ENCODE data around the gene SNAI3.
"Not testable (repeated sequence)": the region's sequence is repeated elsewhere in the genome, so short reads cannot be mapped to it uniquely, and the experiment has no call there.

The SNAI3 gene

DNA sequence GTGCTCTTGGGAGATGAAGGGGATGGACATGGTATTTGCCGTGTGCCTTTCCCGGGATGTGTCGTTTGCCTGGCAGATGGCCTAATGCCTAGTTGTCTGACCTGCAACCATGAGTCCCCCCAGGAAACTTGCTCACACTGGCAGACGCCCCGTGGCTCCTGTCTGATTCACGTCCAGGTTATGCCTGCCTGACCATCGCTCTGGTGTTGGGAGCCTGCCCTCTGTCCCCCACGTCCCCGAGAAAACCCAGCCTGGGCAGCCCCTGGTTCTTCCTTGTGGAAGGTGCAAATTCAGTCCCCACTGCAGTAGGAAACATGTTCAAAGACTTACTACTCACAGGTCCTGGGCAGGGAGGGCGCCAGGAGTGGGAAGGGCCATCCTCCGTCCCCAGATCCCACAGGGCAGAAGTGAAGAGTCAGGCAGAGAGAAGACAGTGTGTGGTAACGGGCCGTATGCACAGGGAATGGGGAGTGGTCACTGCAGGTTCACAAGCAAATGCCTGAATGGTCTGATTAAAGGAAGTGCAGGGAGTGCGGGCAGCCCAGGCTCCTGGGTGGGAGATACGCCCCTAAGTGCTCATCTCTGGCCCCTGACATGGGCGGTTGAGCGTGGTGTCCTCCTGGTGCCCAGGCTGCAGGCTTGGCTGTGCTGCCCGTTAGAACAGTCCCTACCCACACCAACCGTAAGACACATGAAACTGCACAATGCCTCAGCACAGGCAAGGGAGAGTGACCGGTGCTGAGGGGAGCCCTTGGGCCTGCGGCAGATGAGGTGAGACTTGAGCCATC, 4.2 kb upstream of the SNAI3 start:
- no peak for DNase-seq

DNA sequence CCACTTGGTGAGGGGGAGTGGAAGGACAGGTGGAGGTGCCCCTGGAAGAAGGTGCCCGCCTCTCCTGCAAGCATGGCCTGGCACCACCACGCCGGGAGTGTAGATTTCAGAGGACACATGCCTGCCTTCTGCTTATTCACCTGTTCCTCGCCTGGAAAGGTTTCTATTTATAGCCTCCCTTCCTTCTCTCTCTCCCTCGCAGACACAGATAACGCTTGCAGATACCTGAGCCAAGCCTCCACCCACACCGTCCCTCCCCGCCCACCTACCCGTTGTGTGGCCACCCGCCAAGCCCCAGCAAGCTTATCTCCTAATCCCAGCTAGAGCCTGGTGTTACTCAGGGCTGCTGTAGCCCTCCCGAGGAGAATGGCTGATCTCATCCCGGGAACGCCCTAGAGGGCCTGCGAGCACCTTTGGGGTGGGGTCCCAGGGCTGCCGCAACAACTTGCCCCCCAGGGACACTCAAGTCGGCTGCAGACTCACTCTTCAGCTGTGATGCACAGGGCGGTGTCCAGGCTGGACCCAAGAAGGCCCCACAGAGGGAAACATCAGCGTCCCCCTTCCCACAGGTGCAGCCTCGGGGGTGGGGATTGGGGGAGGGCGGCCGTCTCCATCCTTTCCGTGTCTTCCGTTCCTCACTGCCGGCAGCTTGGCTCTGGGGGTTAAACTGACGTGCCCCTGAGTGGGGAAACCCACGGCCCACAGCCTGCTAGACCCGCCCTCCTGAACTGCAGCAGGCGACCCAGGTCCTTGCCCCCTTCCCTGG, 1.9 kb upstream of the SNAI3 start:
- no peak for DNase-seq

DNA sequence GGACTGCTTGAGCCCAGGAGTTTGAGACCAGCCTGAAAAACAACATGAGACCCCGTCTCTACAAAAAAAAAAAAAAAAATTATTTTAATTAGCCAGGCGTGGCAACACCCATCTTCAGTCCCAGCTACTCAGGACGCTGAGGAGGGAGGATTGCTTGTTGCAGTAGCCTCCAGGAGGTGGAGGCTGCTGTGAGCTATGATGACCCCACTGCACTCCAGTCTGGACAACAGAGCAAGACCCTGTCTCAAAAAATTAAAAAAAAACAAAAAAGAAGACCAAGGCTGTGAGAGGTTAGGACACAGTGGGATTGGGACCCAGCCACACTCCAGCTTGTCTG, 1.3 kb upstream of the SNAI3 start:
- no peak for DNase-seq

DNA sequence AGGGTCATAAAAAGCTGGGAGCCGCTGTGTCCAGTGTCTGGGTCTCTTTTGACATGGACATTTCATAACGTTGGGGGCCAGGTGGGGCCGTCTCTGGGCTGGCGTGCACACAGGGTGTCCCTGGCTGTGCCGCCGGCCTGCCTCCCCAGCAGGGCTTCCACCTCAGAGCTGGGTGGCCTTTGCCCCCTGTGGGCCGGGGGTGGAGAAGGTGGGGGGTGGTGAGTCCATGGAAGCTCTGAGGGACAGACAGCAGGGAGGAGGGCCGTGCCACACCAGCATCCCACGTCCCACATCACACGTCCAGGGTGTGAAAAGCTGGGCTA, 908 bp upstream of the SNAI3 start:
- DNase-seq, result no peak

DNA sequence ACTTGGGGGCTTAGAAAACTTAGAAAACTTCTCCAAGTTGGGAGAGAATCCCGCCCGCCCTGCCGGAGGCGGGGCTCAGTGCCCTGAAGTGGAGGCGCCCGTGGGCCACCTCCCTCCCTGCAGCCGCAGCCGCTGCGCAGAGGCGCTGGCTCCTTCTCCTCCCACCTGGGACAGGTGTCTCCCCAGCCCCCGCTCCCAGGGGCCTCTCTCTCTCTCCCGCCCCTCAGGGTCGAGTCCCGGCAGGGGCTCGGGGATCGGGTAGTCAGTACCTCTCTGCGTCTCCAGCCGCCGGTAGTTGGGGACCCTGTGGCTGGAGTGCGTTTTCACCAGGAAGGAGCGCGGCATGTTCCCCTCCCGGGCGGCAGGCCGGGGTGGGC, 257 bp downstream of the SNAI3 start:
- no peak for DNase-seq

DNA sequence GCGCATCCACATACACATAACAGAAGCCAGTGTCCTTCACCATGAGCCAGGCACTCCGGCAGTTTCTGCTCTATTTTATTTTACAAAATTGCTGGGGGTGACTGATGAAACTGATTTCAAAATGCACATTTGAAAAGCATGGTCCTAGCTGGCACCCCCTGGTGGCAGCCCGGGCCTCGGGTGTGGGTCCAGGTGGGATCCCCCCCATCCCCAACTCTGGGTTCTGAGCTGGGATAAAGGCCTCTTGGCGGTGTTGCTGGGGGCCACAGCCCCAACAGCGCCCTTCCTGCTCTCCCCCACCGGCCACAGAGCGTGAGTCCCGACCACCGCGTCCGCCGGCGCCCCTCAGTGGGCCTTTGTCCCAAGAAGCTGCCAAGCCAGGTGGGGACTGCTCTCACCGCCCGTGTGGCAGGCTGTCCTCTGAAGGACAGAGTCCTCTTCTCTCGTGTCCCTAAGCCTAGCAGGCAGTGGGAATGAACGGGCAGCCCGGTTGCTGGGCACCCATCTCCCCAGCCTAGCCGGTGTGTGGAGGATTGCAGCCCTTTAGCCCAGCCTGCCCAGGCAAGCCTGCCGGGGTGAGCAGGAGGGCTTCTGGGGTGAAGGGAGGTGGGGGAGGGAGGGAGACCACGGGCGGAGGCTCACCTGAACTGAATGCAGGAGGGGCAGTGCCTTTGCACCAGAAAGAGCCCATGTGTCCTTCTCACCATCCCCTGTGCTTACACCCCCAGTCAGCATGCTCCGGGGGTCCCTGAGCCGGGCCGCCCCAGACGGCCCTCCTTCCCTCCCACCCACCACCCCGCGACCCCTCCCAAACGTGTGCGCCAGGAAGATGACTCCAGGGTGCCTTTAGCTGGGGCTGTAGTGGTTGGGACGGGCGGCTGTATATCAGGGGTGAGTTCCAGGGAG, 898 bp downstream of the SNAI3 start:
- DNase-seq, result no peak

DNA sequence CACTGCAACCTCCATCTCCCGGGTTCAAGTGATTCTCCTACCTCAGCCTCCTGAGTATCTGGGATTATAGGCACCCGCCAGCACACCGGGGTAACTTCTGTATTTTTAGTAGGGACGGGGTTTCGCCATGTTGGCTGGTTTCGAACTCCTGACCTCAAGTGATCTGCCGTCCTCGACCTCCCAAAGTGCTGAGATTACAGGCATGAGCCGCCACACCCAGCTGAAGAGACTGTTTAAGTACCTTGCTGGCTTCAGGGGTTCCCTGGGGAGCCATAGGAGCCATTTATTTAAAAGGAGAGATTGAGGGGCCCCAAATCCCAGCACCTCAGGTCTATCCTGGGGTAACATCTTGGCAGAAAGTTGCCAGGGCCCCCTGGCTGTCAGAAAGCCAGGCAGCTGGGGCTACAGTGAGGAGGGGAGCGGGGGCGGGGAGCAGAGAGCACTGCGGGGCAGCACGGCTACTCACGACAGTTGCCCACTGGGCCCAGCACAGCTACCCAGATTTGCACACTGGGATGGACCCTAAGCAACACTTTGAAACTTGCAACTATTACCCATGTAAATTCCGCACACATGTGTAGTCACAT, 1.6 kb downstream of the SNAI3 start:
- DNase-seq, result no peak

DNA sequence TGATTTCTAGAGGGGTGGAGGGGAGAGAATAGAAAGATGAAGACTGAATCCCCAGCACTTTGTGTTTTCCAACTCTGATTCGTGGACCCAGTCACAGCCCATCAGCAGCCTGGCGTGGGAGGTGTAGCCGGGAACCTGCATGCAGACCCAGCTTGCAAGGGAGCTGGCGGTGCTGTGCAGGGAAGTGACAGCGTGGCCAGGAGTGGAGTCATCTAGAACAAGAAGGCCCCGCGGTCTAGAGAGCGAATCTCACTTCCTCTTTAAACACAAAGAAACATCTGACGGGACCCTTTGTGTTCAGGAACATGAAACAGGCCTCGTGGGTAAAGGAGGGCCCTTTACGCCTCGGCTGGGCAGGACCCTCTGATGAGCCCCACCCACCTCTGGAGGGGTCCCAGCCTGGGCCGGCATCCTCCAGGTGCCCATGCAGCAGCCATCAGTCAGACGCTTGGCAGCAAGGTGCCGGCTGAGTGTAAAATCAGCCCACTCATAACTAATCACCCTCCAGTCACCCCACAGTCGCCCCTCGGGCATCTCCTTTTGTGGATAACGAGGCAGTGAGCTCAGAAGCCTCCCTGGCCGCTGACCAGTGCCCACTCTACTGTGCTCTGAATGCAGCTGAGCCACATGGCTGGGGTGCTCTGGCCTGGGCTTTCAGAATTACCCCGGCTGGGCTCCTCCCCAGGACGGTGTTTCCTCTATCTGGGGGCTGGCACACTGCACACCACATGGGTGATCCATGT, 4.4 kb downstream of the SNAI3 start:
- DNase-seq, result no peak

DNA sequence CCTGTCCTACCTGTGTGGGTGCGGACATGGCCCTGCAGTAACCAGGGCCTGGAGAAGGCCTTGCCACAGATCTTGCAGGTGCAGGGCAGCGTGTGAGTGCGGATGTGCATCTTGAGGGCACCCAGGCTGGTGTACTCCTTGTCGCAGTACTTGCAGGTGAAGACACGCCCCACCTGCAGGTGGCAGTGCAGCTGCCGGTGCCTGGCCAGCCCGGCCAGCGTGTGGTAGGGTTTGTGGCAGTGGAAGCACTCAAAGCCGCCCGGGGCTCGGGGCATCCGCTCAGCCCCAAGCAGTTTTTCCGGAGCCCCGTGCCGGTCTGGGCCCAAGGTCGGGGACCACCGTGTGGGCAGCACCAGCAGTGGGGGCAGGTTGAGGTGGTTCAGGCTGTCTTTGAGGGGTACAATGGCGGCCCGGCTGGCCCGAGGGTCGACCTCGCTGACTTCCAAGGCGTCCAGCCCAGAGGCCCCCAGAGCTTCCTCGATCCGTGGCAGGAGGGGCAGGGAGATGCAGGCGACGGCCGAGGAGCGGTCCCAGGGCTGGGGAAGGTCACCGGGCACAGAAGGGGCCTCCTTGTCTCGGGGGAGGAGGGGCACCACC, 5.1 kb downstream of the SNAI3 start:
- no peak for DNase-seq

DNA sequence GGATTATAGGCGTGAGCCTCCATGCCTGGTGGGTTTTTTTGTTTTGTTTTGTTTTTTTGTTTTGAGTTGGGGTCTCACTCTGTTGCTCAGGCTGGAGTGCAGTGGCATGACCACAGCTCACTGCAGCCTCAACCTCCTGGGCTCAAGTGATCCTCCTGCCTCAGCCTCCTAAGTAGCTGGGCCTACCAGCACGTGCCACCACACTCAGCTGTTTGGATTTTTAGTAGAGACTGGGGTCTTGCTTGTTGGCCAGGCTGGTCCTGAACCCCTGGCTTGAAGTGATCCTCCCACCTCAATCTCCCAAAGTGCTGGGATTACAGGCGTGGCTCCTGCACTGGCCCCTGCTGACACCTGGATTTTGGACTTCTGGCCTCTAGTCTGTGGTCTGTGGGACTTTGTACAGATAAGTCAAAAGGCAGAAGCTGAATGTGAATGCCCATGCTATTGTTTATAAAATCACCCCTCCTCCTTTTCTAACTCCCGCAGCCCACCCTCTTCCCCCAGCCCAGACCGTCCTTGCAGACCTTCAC, 5.7 kb downstream of the SNAI3 start:
- DNase-seq, result no peak

DNA sequence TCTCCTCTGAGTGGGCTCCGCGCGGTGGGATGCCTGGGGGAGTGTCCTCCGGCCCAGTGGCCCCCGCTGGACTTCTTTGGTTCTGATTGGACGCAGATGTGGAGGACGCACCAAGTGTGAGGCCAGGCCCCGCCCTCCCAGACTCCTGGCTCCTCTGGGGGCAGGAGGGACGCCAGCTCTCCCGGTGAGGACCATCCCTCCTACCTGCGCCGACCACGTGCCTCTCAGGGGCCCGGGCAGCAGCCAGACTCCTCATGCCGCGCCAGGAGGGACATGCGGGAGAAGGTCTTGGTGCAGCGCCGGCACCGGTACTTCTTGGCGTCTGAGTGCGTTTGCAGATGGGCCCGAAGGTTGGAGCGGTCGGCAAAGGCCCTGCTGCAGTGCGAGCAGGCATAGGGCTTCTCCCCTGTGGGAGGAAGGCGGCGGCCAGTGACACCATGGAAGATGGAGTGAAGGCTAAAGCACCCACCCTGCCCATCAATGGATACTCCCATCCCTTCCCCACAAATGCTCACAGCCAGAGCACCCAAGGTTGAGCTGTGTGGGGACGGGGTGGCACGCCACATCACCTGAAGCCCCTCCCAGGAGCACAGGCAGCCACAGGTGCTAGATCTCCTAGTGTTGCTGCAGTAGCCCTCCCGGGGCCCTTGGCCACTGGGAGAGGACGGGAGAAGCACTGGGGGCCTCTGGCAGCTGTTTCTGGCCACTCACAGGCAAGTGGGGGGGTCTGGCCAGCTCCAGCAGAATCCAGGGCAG, 7.9 kb downstream of the SNAI3 start:
- DNase-seq, result no peak

DNA sequence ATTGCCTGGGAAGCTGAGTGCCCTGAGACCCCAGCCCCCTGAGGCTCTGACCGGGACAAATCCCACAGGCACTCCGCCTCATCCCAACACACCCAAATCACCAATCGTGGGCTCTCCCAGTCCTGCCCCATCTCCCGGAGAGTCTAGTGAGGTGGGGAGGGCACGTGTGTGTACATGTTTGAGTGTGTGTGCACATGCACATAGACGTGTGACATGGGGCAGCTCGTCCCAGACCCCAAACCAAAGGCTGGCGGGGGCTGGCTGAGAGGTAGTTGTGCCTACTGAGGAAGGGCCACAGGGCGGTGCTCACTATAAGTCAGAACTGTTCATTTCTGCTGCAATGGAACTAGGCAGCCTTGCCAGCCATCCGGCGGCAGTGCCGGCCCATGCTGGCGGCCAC, 8.6 kb downstream of the SNAI3 start:
- DNase-seq, result no peak

DNA sequence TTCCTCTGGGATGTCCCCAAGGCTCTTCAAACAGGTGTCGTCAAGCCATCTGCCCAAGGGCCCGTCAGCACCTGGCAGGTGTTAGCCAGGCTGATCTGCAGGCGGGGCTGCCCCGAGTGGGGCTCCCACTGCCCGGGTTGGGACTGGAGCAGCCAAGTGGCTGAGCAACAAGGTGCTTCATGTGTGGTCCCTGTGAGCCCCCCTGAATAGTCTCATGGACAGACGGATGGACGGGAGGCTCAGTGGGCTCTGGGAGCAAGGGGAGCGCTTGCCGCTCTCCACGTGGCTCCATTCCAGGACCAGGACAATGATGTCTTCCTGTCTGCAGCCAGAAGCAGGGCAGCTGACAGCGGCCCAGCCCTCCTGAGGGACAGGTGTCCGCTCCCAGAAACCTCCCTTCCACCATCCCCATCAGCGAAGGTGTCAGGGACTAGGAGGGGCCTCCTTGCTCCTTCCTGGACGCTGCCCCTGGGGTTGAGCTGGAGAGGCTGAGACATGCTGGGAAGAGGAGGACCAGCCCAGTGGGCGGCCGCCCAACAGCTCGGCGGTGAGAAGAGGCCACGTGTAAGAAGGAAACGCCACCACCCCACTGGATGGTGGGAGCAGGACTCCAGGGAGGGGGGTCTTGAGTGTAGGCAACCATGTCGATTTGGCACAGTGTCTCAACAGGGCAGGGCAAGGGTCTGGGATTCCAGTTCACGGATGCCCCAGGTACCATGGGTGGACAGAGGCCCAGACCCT, 9.6 kb downstream of the SNAI3 start:
- no peak for DNase-seq

DNA sequence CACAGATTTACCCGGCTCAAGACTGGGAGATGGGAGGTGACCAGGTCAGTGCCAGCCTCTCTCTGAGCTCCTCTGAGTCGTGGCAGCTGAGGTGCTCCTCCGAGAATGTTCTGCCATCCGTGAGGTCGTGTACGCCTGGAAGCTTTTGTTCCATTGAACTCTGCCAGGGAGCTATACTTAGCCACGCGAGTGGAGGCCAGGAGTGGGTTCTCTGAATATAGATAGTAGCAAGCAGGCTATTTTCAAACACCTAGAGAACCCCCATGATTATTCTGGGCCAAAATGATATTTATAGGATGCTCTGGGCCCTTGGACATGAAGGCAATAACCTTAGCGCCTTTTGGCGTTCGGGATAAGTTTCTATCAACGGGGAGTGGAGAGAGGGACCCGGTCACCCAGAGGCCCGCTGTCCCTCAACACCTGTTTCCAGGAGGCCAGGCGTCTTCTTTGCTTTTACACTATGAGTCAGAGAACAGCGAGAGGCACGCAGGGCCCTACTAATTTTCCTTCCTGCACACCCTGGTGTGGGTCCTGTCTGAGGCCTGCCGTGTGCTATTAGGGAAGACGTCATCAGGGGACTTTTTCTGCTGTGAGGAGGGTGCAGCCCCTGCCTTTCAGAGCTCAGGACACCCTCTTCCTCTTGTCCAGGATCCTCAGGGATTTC, 12.5 kb downstream of the SNAI3 start:
- DNase-seq, result no peak

DNA sequence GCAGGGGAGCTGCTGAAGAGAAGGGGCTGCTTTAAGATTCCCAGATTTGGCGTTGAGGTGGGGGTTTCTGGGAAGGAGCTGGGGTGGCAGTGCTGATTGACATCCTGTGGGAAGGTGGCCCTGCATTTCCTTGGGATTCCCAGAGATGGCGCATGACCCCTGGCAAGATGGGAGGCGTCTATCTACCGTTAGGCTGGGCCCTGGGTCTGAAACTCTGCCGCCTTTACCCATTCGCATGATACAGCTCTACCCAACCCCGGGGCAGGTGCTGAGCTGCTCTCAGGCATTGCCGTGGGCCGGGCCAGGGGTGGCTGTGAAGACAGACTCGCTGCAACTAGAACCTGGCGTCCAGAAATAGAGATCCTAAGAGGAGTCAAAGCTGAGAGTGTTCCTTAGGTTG, 13.5 kb downstream of the SNAI3 start:
- no peak for DNase-seq

DNA sequence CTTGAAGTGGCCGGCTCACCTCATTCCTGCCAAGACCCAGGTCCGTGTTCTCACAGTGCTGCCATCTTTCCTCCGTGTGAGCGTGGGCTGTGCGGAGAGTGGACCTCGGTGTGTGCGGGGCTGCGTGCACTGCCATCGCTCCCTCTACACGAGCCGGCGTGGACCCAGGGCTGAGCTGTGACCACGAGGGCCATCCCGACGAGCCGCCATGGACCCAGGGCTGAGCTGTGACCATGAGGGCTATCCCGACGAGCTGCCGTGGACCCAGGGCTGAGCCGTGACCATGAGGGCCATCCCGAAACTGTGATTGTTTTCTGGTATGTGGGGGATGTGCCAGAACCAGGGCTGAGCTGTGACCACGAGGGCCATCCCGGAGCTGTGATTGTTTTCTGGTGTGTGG, 14.5 kb downstream of the SNAI3 start:
- DNase-seq, result no peak

DNA sequence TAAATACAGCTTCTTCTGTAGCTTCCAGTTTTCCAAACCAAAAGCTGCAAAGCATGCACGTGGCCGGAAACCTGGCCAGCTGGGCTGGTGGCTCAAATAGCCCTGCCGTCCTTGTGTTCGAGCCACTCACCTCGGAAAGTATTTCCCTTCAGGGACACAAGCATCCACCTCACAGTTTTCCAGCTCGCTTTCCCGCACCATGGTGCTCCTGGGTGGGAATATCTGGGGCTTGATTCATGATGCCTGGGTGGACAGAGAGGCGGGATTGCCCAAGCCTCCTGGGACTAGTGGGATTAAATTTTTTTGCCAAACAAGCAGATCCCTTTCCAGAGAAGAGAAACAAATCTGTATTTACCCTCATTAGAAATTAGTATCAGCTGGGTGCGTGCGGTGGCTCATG, 16.3 kb downstream of the SNAI3 start:
- DNase-seq, result no peak

DNA sequence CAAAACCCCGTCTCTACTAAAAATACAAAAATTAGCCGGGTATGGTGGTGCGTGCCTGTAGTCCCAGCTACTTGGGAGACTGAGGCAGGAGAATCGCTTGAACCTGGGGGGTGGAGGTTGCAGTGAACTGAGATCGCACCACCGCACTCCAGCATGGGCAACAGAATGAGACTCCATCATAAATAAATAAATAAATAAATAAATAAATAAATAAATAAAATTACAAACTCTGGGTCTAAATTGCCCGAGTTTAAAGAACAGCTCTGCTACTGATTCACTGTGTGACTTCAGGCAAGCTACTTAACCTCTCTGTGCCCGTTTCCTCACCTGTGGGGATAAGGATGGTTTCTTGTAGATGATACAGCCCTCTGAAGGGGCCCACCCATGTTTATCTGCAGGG, 16.8 kb downstream of the SNAI3 start:
- not testable (repeated sequence) for DNase-seq

DNA sequence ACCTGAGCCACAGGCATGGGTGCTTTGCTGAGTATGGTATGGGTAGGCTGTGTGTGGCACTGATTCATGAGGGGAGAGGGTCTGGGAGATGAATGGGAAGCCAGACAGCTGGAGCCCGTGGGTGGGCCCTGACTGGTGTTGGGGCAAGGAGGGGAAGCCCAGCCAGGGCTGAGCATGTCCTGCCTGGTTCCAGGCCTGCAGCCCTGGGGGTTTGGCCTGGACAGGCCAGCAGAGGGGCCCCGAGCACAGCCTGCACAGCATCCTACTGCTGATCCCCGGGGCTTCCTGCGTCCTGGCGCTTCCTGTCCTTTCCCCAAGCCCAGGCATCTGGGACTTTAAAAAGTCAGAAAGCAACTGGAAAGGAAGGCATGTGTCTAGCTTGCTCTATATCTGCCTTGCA, 18.8 kb downstream of the SNAI3 start:
- DNase-seq, result no peak

DNA sequence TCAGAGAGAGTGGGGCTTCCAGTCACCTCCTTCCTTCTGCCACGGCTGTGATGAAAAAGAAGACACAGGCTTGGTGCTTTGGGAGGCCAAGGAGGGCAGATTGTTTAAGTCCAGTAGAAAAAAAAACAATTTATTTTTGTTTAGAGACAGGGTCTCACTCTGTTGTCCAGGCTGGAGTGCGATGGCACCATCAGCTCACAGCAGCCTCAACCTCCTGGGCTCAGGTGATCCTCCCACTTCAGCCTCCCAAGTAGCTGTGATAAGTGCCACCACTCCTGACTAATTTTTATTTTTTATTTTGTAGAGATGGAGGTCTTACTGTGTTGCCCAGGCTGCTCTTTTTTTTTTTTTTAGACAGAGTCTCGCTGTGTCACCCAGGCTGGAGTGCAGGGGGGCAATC, 20.7 kb downstream of the SNAI3 start:
- DNase-seq, result no peak
